NCI-H2196 (cell line): ENCODE data around the gene CCL13.
"Not testable (repeated sequence)": the region's sequence is repeated elsewhere in the genome, so short reads cannot be mapped to it uniquely, and the experiment has no call there.

Experiments
- DNase-seq: peaks from one replicate; lab custom pipeline; 2025; ENCODE audit not compliant: unreplicated experiment; lab: John Stamatoyannopoulos, UW

The CCL13 gene

GRCh38 chr17:34356194-34356593 is at the start of gene CCL13:
Gene CCL13, plus strand, starts transcription at chr17:34356480. Its CDS starts 47 bp downstream, at chr17:34356527.
- DNase-seq: no peak

GRCh38 chr17:34307110-34307509 is 49.2 kb upstream of the CCL13 start:
- no peak for DNase-seq

- DNase-seq: no peak
Observed at GRCh38 chr17:34308371-34308770, 47.9 kb upstream of the CCL13 start.

GRCh38 chr17:34311291-34311690 is 45.0 kb upstream of the CCL13 start:
- DNase-seq: no peak

- DNase-seq: no peak
Observed at GRCh38 chr17:34312080-34312479, 44.2 kb upstream of the CCL13 start.

DNA sequence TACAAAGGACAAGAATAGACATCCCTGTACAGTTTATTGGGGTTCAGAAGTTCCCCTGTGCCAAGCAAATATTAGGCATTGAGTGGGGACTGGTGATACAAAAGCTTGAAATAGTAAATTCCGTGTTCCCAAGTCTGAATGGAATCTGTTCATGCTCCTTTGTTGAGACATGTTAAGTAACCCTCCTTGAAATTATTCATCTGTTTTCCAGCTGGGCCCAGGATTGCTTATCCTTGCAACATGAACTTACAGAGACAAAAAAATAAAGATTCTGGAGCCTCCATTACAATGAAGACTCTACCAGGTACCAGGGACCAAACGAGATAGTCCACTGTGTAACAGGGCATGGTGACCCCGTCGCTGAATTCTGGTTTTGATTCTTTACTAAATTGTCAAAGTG is 43.1 kb upstream of the CCL13 start:
- no peak for DNase-seq

GRCh38 chr17:34314279-34314678 is 42.0 kb upstream of the CCL13 start:
- no peak for DNase-seq

- no peak for DNase-seq
Observed at GRCh38 chr17:34318474-34318873, 37.8 kb upstream of the CCL13 start.

- DNase-seq: no peak
Observed at GRCh38 chr17:34319039-34319483, 37.2 kb upstream of the CCL13 start, which contains the start of gene CCL8. Gene CCL8, plus strand, starts transcription at chr17:34319435. Its CDS starts 67 bp downstream, at chr17:34319502.

- no peak for DNase-seq
Observed at GRCh38 chr17:34321964-34322363, 34.3 kb upstream of the CCL13 start.

GRCh38 chr17:34327580-34327979 is 28.7 kb upstream of the CCL13 start:
- DNase-seq: not testable (repeated sequence)

GRCh38 chr17:34337701-34338100 is 18.6 kb upstream of the CCL13 start:
- no peak for DNase-seq

- DNase-seq: no peak
Observed at GRCh38 chr17:34339138-34339770, 17.0 kb upstream of the CCL13 start.

DNA sequence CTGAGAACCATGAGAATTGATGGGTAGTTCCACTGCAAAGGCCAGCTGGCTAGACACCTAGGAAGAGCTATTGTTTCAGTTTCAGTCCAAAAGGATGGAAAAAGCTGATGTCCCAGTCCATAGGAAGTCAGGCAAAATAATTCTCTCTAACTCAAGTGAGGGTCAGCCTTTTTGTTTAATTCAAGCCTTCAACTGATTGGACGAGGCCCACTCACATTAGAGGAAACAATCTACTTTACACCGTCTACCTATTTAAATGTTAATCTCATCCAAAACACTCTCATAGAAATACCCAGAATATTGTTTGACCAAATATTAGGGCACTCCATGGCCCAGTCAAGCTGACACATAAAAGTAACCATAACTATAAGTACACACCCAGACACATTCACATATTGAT is 14.4 kb upstream of the CCL13 start:
- DNase-seq: no peak

DNA sequence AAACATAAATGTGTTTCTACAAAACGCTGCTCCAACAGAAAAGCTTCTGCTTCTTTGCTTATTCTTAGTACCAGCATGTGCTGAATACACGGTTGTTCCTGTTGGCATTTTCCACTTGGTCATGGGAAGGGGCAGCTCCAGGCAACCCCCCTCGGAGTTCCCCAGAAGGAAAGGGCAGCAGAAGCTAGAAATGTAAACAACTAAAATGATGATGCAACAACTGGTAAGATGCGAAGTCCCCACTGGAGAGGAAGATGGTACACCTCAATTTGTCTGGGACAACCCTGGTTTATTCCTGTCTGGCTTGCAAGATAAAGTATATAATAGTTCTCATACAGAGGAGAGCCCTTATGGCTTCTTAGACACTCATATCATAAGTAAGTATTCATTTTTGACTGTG is 9.2 kb upstream of the CCL13 start:
- DNase-seq: no peak

DNA sequence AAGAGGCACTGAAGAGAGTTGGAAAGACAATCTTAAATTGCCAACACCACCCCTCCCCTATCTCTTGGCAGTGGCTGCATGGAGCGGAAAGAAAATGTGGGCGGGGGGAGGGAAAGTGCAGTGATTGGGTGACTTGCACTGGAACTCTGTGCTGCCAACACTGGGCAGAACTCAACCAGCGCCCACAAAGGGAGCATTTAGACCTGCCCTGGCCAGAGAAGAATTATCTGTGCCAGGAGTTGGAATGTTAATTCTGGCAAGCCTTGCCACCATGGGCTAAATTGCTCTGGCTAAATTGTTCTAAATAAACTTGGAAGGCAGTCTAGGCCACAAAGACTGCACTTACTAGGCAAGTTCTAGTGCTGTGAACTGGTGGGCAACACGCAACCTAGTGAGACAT is 6.5 kb upstream of the CCL13 start:
- DNase-seq: no peak

- no peak for DNase-seq
Observed at GRCh38 chr17:34351096-34351495, 5.2 kb upstream of the CCL13 start.

DNA sequence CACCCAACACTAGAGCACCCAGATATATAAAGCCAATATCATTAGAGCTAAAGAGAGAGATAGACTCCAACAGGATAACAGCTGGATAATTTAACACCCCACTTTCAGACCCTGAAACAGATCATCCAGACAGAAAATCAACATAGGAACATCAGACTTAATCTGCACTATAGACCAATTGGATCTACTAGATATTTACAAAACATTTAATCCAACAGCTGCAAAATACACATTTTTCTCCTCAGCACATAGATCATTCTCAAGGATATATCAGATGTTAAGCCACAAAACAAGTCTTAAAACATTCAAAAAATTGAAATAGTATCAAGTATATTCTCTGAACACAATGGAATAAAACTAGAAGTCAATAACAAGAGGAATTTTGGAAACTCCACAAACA is 4.1 kb upstream of the CCL13 start:
- no peak for DNase-seq

DNA sequence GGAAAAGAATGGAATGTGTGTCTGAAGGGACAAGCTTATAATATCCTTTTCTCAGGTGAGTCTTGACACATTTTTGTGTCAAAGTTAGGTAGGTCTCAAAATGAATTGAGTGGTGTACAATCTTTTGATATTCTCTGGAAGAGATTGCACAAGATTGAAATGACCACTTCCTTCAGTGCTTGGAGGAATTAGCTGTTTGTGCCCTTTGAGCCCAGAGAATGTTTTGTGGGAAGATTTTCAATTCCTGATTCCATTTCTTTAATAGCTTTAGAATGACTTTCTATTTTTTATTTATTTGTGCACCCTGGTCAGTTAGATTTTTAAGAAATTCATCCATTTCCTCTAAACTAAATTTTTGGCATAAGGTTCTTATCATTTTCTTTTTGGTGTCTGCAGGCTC is 1.6 kb upstream of the CCL13 start:
- DNase-seq: no peak

- no peak for DNase-seq
Observed at GRCh38 chr17:34357398-34357797, 1.1 kb downstream of the CCL13 start.

DNA sequence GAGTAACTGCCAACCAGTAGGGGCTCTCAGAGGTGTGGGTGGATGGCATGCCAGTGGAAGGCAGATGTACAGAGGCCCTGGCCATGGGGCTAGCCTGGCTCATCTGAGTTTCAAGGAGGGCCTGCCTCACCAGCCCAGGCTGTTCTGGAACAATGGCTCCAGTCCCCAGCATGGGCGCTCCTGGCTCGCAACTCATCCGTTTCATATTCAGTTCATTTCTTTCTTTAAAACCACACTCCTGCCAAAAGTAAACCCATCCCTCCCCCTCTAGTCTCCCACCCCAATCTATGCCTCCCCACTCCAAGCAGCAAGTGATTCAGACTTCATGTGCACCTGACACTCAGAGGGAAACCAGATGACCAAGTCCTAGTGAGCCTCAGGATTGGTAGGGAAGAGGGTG is 2.4 kb downstream of the CCL13 start:
- no peak for DNase-seq

DNA sequence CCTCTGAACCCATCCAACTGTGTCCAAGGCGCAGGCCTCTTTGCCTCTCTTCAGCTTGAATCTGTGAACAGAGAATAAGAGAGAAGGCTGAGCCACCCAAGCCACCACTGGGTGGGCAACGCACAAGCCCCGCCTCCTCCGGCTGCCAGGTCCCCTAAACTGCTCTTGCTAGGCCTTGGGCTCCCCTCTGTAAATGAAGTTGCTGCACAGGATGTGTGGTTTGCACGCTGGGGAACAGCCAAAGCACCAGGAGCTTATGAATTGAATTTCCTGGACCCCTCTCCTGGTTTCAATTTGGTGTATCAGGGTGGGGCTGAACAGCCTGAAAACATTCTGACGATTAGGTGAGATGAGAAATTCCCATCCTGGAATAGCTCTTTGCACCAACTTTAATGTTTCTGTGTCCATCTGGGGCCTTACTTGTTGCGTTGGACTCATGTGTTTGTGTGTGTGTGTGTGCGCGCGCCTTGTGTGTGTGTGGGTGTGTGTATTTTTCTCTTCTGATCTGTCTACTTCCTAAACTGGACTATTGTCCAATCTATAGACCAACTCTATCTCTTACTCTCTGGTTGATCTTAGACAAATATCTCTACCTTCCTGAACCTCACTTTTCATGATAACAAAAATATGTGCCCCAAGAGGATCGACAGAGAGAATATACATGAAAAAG is 4.5 kb downstream of the CCL13 start:
- no peak for DNase-seq
